Gastroesophageal sphincter (tissue), 3 donors: ENCODE data around the gene NOL9.

Experiments used
- POLR2A ChIP-seq, 2 donors: fragments of 450-650 bp; IDR thresholded peaks; one replicate each; pipeline ENCODE4 v1.6.1; 2017; ENCODE audit warnings: antibody characterized with exemption in 2 of 2, mild to moderate bottlenecking in 2 of 2, moderate library complexity in 1 of 2
- TF ChIP-seq, protein P1 (sequence below), 4 experiments: fragments of 200-600 bp in 2 of 4; fragments of 450-650 bp in 2 of 4; sonication (generic) in 1 of 4; IDR thresholded peaks; one replicate each; pipeline ENCODE4 v1.5.1; 2017 to 2019; ENCODE audit warnings: antibody characterized with exemption in 4 of 4, mild to moderate bottlenecking in 2 of 4, moderate library complexity in 2 of 4

DNA sequence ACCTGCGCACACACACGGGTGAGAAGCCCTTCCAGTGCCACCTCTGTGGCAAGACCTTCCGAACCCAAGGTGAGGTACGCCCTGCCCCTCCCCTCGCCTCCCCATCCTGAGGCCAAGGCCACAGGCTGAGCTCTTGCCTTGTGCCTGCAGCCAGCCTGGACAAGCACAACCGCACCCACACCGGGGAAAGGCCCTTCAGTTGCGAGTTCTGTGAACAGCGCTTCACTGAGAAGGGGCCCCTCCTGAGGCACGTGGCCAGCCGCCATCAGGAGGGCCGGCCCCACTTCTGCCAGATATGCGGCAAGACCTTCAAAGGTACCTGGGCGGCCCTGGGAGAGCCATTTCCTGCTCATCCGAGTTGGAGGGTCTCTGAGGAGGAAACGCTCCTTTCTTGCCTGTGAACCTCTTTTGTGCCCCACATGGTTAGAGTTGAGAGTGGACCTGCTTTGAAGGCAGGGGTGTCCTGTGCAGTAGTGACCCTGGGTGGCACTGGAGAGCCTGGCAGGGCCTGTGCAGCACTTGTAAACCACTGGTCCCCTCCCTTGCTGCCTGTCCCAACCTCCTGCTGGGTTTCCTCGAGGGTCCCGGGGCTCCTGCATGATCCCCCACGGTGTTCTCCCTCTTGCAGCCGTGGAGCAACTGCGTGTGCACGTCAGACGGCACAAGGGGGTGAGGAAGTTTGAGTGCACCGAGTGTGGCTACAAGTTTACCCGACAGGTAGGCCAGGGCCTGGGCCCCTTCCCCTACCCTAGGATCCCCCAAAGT is 34.0 kb upstream of the NOL9 start:
- TF ChIP-seq, protein P1, sequence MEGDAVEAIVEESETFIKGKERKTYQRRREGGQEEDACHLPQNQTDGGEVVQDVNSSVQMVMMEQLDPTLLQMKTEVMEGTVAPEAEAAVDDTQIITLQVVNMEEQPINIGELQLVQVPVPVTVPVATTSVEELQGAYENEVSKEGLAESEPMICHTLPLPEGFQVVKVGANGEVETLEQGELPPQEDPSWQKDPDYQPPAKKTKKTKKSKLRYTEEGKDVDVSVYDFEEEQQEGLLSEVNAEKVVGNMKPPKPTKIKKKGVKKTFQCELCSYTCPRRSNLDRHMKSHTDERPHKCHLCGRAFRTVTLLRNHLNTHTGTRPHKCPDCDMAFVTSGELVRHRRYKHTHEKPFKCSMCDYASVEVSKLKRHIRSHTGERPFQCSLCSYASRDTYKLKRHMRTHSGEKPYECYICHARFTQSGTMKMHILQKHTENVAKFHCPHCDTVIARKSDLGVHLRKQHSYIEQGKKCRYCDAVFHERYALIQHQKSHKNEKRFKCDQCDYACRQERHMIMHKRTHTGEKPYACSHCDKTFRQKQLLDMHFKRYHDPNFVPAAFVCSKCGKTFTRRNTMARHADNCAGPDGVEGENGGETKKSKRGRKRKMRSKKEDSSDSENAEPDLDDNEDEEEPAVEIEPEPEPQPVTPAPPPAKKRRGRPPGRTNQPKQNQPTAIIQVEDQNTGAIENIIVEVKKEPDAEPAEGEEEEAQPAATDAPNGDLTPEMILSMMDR (IDR thresholded peaks at IDR 0.05): no peak
- no peak for TF ChIP-seq POLR2A (IDR thresholded peaks at IDR 0.05)
